GM12878 (cell line): ENCODE data around the gene SP2. TPM values are rescaled to one million over a fixed set of nuclear protein-coding genes. Genes with fewer than 3 reads are reported as not detected.

Experiments
- BHLHE40 ChIP-seq, 2 experiments: fragments of 450-650 bp in 1 of 2; IDR thresholded peaks; 2 replicates each; pipeline ENCODE4 v1.6.1; 2011 to 2017; ENCODE audit warnings: low read depth in 2 of 2, borderline replicate concordance in 1 of 2, improper control_type of control experiment in 1 of 2, low read length in 1 of 2, mild to moderate bottlenecking in 1 of 2
- DPF2 ChIP-seq: fragments of 450-650 bp; IDR thresholded peaks from 2 replicates; pipeline ENCODE4 v1.6.1; 2017; ENCODE audit warnings: mild to moderate bottlenecking
- EGR1 ChIP-seq, 2 experiments: IDR thresholded peaks; 1 replicate in 1 of 2; 2 replicates in 1 of 2; pipeline ENCODE4 v1.6.1; 2011 to 2012; ENCODE audit warnings: low read depth in 2 of 2, low read length in 2 of 2, borderline replicate concordance in 1 of 2, mild to moderate bottlenecking in 1 of 2, moderate library complexity in 1 of 2
- EP300 ChIP-seq, 2 experiments: fragments of 150-350 bp in 1 of 2; IDR thresholded peaks; 2 replicates each; pipeline ENCODE4 v1.6.1; 2011 to 2012; ENCODE audit warnings: low read depth in 2 of 2, low read length in 2 of 2, borderline replicate concordance in 1 of 2, improper control_type of control experiment in 1 of 2, inconsistent platforms in 1 of 2; ENCODE audit not compliant: control insufficient read depth in 1 of 2
- ESRRA ChIP-seq: IDR thresholded peaks from 2 replicates; pipeline ENCODE4 v1.6.1; 2012; ENCODE audit warnings: mild to moderate bottlenecking, low read length, improper control_type of control experiment
- HDAC2 ChIP-seq: fragments of 200-600 bp; sonication (generic); IDR thresholded peaks from 2 replicates; pipeline ENCODE4 v1.6.1; 2017
- HDGF ChIP-seq: fragments of 450-650 bp; IDR thresholded peaks from 2 replicates; pipeline ENCODE4 v1.6.1; 2016; ENCODE audit warnings: antibody characterized with exemption
- NFYA ChIP-seq: IDR thresholded peaks from 2 replicates; pipeline ENCODE4 v1.6.1; 2011; ENCODE audit warnings: low read depth, mild to moderate bottlenecking, low read length, improper control_type of control experiment, borderline replicate concordance
- PAX5 ChIP-seq: IDR thresholded peaks from 2 replicates; pipeline ENCODE4 v1.6.1; 2011; ENCODE audit warnings: low read depth, low read length, borderline replicate concordance
- SP1 ChIP-seq: IDR thresholded peaks from one replicate; pipeline ENCODE4 v1.6.1; 2011; ENCODE audit warnings: low read depth, low read length
- SRF ChIP-seq, 2 experiments: IDR thresholded peaks; 2 replicates each; pipeline ENCODE4 v1.6.1; 2011; ENCODE audit warnings: low read depth in 2 of 2, low read length in 2 of 2, mild to moderate bottlenecking in 1 of 2, moderate library complexity in 1 of 2
- ZSCAN29 ChIP-seq: fragments of 450-650 bp; IDR thresholded peaks from 2 replicates; pipeline ENCODE4 v1.6.1; 2017; ENCODE audit warnings: mild to moderate bottlenecking, moderate library complexity
- polyA plus RNA-seq, 11 experiments: library from polyadenylated mRNA; depleted of rRNA in 4 of 11; unstranded in 6 of 11; stranded (reverse) in 5 of 11; fragments of >200 nt; fragmentation: Nextera tagmentation in 4 of 11; fragmentation: Illumina TruSeq in 1 of 11; extraction: Ambion mirVana in 4 of 11; extraction: Trizol in 1 of 11; gene quantifications; 1 replicate in 1 of 11; 2 replicates in 10 of 11; pipeline versions ENCODE4 v1.2.1 to v1.2.3, GENCODE V29; 2011 to 2016; ENCODE audit warnings: inconsistent platforms in 2 of 11, missing spikeins in 2 of 11, low read depth in 1 of 11
- total RNA-seq, 4 experiments: library from RNA; depleted of rRNA in 3 of 4; stranded (reverse); fragments of >200 nt in 3 of 4; fragmentation: Illumina TruSeq in 1 of 4; extraction: Trizol in 1 of 4; gene quantifications; 2 replicates each; pipeline versions ENCODE4 v1.2.1 to v1.2.3, GENCODE V29; 2013 to 2021
- TF ChIP-seq, protein P1 (sequence below): IDR thresholded peaks from 2 replicates; pipeline ENCODE4 v1.6.1; 2012; ENCODE audit warnings: mild to moderate bottlenecking, low read depth, low read length

SP2 gene
- total and polyA plus RNA-seq, 10 of the 15 experiments (the other 5 are each of a cell fraction or from before 2014, with no cell fraction given) = 1.2 to 19.1 (median 4.8) TPM

GRCh38 chr17:47864791-47865216, 31.2 kb upstream of the SP2 start (continued):
- TF ChIP-seq BHLHE40 (IDR thresholded peaks at IDR 0.05; ENCODE audit: borderline replicate concordance in 1 of 2, low read depth in 2 of 2, low read length in 1 of 2) = no peak
- TF ChIP-seq ESRRA = no peak
- TF ChIP-seq NFYA = no peak
- TF ChIP-seq EGR1 (IDR thresholded peaks at IDR 0.05; ENCODE audit: borderline replicate concordance in 1 of 2, low read depth in 2 of 2, low read length in 2 of 2) = no peak
- no peak for TF ChIP-seq DPF2
- TF ChIP-seq PAX5 = no peak
- TF ChIP-seq, protein P1, sequence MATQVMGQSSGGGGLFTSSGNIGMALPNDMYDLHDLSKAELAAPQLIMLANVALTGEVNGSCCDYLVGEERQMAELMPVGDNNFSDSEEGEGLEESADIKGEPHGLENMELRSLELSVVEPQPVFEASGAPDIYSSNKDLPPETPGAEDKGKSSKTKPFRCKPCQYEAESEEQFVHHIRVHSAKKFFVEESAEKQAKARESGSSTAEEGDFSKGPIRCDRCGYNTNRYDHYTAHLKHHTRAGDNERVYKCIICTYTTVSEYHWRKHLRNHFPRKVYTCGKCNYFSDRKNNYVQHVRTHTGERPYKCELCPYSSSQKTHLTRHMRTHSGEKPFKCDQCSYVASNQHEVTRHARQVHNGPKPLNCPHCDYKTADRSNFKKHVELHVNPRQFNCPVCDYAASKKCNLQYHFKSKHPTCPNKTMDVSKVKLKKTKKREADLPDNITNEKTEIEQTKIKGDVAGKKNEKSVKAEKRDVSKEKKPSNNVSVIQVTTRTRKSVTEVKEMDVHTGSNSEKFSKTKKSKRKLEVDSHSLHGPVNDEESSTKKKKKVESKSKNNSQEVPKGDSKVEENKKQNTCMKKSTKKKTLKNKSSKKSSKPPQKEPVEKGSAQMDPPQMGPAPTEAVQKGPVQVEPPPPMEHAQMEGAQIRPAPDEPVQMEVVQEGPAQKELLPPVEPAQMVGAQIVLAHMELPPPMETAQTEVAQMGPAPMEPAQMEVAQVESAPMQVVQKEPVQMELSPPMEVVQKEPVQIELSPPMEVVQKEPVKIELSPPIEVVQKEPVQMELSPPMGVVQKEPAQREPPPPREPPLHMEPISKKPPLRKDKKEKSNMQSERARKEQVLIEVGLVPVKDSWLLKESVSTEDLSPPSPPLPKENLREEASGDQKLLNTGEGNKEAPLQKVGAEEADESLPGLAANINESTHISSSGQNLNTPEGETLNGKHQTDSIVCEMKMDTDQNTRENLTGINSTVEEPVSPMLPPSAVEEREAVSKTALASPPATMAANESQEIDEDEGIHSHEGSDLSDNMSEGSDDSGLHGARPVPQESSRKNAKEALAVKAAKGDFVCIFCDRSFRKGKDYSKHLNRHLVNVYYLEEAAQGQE = no peak
- TF ChIP-seq SP1 = no peak
- TF ChIP-seq ZSCAN29 = no peak
- no peak for TF ChIP-seq HDAC2
- TF ChIP-seq SRF (IDR thresholded peaks at IDR 0.05; ENCODE audit: low read depth in 2 of 2, low read length in 2 of 2) = no peak
- no peak for TF ChIP-seq HDGF
- TF ChIP-seq EP300 (IDR thresholded peaks at IDR 0.05; ENCODE audit: borderline replicate concordance in 1 of 2, control insufficient read depth in 1 of 2, low read depth in 2 of 2, low read length in 2 of 2) = no peak
- TF ChIP-seq, all 136 proteins: peak for 0
